SH-SY5Y (cell line): ENCODE measurements around the gene INTS4.

Source experiments
- GATA2 ChIP-seq: IDR thresholded peaks from 2 replicates; pipeline ENCODE4 v1.6.1; 2011; ENCODE audit warnings: mild to moderate bottlenecking, low read depth, low read length
- GATA3 ChIP-seq: IDR thresholded peaks from 2 replicates; pipeline ENCODE4 v1.6.1; 2011; ENCODE audit warnings: low read depth, mild to moderate bottlenecking, low read length, moderate library complexity

GRCh38 chr11:78037056-78037455 lies 42.6 kb upstream of the INTS4 start:
- TF ChIP-seq GATA3, result no peak
- TF ChIP-seq GATA2, result no peak
